HG03439 (cell line): ENCODE measurements around the gene HDAC7.
"Not testable (repeated sequence)": the region's sequence is repeated elsewhere in the genome, so short reads cannot be mapped to it uniquely, and the experiment has no call there.

Experiments used
- ATAC-seq: cut with Tn5 transposase; IDR thresholded peaks from one replicate; pipeline ENCODE4 v1.9.1; 2021; ENCODE audit warnings: mild to moderate bottlenecking, moderate library complexity; ENCODE audit not compliant: unreplicated experiment

The HDAC7 gene

GRCh38 chr12:47815447-47815846 is 4.3 kb downstream of the HDAC7 start:
- ATAC-seq, result not testable (repeated sequence)

- ATAC-seq, result no peak
Observed at GRCh38 chr12:47814539-47815170, 5.0 kb downstream of the HDAC7 start.

GRCh38 chr12:47813511-47814196 is 6.0 kb downstream of the HDAC7 start:
- peak; percentile 38 for ATAC-seq

DNA sequence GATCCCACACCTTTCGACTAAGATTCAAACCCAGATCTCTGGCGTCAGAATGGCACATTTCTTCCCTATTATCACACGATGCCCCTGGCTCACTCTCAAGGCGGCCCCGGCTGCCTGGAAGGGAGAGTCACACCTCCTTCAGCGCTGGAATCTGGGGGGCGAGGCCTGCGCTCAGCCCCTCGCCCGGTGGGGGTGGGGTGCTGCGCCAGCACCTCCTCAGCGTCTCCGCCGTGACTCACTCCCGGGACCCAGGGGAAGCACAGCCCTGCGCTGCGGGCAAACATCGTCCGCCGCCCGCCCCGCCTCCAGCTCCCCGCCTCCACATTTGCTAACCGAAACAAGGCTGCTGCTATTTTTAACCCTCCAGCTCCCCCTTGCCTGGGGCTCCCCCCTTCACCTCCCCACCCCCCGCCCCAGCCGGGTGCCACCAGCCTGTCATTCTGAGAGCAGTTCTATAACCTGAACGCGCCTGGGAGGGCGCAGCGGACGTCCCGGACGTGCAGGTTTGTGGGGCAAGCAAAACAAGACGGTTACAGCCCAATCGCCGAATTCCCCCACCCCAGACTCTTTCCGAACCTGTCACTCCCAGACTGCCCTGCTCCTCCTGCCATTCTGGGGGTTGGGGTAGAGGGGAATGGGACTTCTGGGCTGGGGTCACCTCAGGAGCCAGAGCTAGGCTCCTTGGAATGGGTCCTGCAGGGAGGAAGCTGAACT is 6.7 kb downstream of the HDAC7 start:
- ATAC-seq, result peak; percentile 63

DNA sequence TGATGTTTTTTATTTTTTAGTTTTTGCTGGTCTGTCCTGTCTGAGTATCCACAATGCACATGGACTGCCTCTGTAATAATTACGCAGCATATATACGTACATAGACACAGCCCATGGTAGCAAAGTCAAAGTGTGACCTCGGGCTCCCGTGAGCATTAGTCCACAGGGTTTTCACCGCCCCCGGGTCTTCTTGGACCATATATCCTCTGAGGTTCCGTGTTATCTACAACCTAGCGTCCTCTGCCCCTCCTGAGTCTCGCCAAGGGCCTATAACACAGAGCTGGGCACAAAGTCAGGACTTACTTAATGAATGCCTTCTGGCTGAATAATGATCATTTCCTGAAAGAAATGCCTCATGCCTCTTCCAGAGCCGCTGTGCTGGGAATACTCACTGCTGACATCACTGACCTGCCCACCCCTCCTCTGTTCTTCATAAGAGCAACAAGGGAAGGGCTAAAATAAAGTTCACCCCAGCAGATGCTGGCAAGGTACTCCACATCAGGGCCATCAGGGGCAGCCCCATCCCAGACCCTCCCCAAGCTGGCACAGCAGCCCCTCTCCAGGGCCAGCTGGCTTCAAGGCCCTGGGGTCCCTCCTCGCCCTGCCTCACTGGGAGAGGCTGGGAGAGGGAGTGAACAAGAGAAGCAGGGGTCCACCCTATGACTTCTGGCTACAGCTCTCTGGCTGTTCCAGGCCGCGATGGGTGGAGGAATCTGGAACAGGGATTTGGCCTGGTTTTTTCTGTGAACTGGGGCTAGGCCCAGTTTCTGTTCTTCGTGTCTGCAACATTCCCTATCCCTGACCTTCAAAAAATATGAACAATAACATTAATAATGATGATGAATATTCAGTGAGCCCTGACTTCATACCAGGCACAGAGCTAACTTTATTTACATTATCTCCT is 7.9 kb downstream of the HDAC7 start:
- ATAC-seq, result no peak

DNA sequence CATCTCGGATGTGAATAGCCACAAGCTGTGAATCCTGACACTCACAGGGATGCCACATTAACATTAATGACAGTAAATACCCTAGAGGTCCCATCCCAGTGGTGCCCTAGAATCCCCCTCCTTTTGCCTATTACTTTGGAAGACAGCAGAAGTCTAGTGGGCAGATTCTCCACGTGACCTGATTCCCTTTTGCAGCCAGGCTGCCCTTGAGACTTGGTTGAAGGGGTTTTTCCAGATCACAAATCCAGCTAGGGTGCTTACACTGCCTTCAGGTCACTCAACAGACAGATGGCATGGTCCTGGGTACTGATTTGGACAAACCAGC is 8.7 kb downstream of the HDAC7 start:
- no peak for ATAC-seq

DNA sequence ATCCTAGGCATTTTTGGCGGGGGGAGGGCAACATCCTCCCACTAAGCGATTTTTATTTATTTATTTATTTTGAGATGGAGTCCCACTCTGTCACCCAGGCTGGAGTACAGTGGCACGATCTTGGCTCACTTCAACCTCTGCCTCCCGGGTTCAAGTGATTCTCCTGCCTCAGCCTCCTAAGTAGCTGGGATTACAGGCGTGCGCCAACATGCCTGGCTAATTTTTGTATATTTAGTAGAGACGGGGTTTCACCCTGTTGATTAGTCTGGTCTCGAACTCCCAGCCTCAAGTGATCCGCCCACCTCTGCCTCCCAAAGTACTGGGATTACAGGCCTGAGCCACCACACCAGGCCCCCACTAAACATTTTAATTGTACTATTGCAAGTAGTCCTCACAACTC is 10.2 kb downstream of the HDAC7 start:
- not testable (repeated sequence) for ATAC-seq

- no peak for ATAC-seq
Observed at GRCh38 chr12:47808574-47809365, 10.9 kb downstream of the HDAC7 start.

DNA sequence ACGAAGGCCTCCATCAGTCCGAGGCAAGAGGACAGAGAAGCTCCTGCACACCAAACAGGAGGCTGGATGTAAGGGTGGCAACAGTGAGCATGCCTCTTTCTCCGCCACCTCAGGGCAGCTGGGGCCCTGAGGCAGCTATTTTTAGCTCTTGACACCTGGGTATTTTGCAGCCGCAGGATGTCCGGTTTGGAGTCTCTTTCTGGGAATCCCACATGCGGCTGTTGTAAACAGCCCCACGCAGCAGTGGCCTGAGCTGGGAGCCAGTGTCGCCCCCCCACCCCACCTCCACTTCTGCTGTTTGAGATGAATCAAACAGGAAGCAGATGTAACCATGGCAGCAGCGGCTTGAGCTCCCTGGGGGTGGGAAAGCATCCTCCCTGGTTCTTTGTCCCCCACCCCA is 11.7 kb downstream of the HDAC7 start:
- peak; percentile 33 for ATAC-seq

DNA sequence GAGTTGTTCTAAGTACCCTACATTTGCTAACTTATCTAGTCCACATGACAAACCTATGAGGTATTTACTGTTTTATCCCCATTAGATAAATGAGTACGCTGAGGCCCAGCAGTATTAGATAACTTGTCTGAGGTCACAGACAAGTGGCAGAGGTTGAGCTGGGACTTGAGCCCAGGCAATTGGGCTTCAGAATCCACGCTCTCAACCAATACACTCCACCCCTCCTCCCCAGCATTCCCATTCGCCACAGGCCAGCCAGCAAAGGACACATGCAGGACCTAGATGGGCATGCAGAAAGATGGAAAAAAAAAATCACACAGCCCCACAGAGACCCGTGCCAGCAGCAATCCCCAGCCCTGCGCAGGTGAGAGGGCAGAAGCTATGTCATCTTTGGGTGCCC is 12.4 kb downstream of the HDAC7 start:
- no peak for ATAC-seq

DNA sequence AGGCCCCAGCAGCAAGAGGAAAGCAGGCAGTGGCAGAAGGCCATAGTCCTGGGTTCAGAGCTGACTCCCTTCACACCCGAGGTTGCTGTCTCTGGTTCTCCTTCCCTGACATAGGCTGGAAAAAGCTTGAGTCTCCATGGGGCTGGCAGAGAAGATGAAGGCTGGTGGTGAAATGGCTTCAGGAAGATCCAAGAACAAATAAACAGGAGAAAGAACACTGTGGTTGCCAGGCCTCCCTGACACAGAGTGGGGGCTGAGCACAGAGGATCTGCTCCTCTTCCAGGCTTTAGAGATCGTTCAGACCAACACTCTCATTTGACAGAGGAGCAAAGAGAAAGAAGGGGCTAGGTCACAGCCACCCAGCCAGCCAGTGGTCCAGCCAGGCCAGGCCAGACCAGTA is 14.3 kb downstream of the HDAC7 start:
- ATAC-seq, result no peak

DNA sequence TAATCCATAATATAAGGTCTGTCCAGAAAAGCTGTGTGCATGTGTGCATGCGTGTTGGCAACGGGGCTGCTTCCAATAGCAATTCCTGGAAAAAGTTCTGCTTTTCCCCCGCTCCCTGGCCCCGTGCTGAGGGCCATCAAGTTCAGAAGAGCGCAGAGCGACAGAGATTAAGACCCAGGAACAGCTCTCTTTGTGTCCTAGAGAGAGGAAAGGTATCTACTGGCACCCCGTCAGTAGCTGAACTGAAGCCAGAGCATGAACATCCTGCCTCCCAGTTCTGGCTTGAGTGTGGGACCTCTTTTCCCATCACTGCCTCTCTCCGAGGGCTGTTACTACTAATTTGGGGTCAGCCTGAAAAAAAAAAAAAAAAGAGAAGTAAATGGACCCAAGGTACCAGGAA is 15.5 kb downstream of the HDAC7 start:
- no peak for ATAC-seq

GRCh38 chr12:47803191-47803875 is 16.4 kb downstream of the HDAC7 start:
- no peak for ATAC-seq

- ATAC-seq, result no peak
Observed at GRCh38 chr12:47802312-47802711, 17.4 kb downstream of the HDAC7 start.

DNA sequence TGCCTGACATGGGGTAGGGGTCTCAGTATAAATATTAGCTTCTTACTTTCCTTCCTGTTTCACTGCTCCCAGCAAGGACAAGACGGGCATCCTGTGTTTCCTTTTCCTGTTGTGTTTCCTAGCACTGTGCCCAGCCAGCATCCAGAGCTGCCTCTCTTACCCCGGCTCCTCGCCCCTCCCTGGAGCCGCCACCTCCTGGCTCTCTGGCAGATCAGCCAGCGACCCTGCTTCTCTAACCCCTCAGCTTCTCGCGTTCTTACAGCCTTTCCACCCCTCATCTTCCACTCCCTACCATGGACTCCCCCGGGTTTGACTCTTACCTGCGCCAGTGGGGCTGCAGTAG is 17.8 kb downstream of the HDAC7 start:
- ATAC-seq, result no peak

DNA sequence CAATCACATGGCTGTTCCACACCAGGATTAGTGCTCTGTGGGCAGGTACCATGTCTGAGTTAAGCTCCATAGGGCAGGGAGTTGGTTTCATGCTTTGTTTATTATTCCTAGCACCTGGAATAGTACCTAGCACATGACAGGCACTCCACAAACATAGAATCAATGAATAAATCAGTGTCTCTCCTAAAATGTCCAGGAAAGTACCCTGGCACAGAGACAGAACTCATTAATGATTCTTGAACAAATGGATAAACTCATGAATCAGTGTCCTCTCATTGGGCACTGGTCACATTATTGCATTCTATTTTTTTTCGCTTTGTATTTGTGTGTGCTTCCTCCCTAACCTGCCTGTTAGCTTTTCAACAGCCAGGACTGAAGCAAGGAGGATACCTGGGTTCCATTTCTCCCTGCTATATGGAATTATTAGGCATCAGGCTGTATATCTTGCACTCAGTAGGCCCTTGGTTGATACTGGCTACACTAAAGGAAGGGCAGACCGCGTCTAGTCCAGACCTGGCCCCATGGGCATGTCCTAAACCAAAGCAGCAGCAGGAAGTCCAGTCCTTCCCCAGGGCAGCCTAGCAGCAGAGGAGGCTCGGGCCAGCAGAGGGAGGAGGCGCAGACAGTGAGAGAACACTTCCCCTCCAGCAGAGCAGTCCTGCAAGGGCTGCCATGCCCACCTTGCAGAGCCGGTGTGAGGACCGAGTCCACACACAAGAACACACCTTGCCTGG is 18.4 kb downstream of the HDAC7 start:
- no peak for ATAC-seq

GRCh38 chr12:47800582-47800981 is 19.1 kb downstream of the HDAC7 start:
- no peak for ATAC-seq

GRCh38 chr12:47799357-47799955 is 20.2 kb downstream of the HDAC7 start:
- ATAC-seq, result no peak

DNA sequence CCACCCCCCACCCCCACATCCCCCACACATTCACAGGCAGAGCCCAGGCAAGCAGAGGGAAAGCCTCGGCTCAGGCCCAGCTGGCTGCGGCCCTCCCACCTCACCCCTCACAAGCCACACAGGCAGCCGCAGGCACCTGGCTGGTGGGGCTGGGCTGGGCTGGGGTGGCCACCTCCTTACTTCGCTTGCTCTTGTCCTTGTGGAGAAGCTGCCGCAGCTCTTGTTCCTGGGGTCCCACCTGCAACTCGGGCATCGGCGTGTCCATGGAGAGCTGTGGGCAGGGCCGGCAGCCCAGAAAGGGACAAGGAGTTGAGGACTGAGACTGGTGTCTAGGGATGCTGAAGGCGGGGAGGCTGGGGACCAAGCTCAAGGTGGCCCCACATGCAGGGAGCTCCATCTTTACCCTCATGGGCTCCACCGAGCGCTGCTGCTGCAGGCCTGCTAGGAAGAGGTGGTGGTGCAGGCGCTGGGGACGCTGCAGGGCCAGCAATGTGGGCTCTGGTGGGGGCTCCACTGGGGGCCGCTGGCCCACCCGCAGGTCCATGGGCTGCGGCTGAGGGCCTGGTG is 21.2 kb downstream of the HDAC7 start:
- ATAC-seq, result no peak
